ENCODE measurements around the gene C5AR1.
A peak's percentile ranks its signal among the peaks of the same experiment; 100 is the strongest.
"Not testable (repeated sequence)": the region's sequence is repeated elsewhere in the genome, so short reads cannot be mapped to it uniquely, and the experiment has no call there.

The C5AR1 gene

GRCh38 chr19:47309608-47310007 is at the start of gene C5AR1:
TSS of gene C5AR1 (plus strand) at chr19:47309861. CDS start at chr19:47309896, 35 bp downstream.
- DNase-seq (ENCODE audit: low spot score): no peak

GRCh38 chr19:47260476-47260875 is 49.2 kb upstream of the C5AR1 start:
- no peak for DNase-seq (ENCODE audit: low spot score)

GRCh38 chr19:47261946-47262793 is 47.5 kb upstream of the C5AR1 start:
- DNase-seq (ENCODE audit: low spot score): not testable (repeated sequence)

- no peak for DNase-seq (ENCODE audit: low spot score)
These were observed 45.0 kb upstream of the C5AR1 start for GRCh38 chr19:47264629-47265028.

- DNase-seq (ENCODE audit: low spot score): no peak
These were observed 43.2 kb upstream of the C5AR1 start for GRCh38 chr19:47266401-47266941.

- DNase-seq (ENCODE audit: low spot score): peak; percentile 78
These were observed 42.3 kb upstream of the C5AR1 start for GRCh38 chr19:47267350-47267759.

- no peak for DNase-seq (ENCODE audit: low spot score)
These were observed 41.6 kb upstream of the C5AR1 start for GRCh38 chr19:47268028-47268427.

GRCh38 chr19:47269596-47269995 is 40.1 kb upstream of the C5AR1 start:
- DNase-seq (ENCODE audit: low spot score): no peak

- DNase-seq (ENCODE audit: low spot score): no peak
These were observed 39.3 kb upstream of the C5AR1 start for GRCh38 chr19:47270408-47270807.

- no peak for DNase-seq (ENCODE audit: low spot score)
These were observed 37.7 kb upstream of the C5AR1 start for GRCh38 chr19:47271949-47272348.

GRCh38 chr19:47272448-47273312 is 37.0 kb upstream of the C5AR1 start:
- no peak for DNase-seq (ENCODE audit: low spot score)

GRCh38 chr19:47273313-47274070 is 36.2 kb upstream of the C5AR1 start:
- DNase-seq (ENCODE audit: low spot score): peak; percentile 85

GRCh38 chr19:47274071-47274890 is 35.4 kb upstream of the C5AR1 start, which contains the start of gene INAFM1:
TSS of gene INAFM1 (plus strand) at chr19:47274885. CDS start at chr19:47274920, 35 bp downstream.
- DNase-seq (ENCODE audit: low spot score): peak; percentile 90

- DNase-seq (ENCODE audit: low spot score): no peak
These were observed 34.5 kb upstream of the C5AR1 start for GRCh38 chr19:47274891-47275761.

GRCh38 chr19:47275791-47276461 is 33.7 kb upstream of the C5AR1 start:
- DNase-seq (ENCODE audit: low spot score): no peak

- not testable (repeated sequence) for DNase-seq (ENCODE audit: low spot score)
These were observed 33.1 kb upstream of the C5AR1 start for GRCh38 chr19:47276513-47276912.

- no peak for DNase-seq (ENCODE audit: low spot score)
These were observed 29.4 kb upstream of the C5AR1 start for GRCh38 chr19:47280183-47280797.

- no peak for DNase-seq (ENCODE audit: low spot score)
These were observed 26.1 kb upstream of the C5AR1 start for GRCh38 chr19:47283405-47284059.
